ENCODE measurements around the gene ZNF575.

The ZNF575 gene

GRCh38 chr19:43554317-43554895 lies 21.4 kb downstream of the ZNF575 start:
- no peak overlapping the region for H3K4me3 ChIP-seq (ENCODE audit: low read depth, low read length)

DNA sequence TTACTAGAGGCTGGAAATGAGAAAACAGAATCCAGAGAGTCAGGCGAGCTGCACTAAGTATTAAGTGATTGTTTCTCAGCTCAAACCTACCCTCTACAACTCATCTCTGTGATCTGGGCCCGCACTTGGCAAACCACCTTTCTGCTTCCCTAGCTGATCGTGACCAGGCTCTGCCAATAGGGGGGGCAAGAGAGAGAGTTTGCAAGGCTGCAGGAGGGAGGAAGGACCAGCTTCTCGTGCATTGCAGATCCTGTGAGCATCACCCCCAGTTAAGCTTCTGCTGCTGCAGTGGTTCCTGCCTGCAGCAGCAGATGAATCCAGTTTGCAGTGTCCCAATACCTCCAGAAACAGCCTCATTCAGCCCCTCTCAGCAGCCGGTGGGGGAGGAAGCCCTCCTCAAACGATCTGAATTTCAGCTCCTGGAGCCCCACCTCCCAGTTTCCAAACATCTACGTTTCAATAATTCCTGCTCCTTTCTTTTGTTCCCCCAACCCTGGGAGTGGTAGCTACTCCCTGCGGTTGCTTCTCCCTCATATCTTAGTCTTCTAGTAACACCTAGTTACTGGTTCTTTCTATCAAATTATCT lies 22.3 kb downstream of the ZNF575 start:
- Histone ChIP-seq H3K27ac (no peak overlapping the region; the same call in 1 of the 2 replicates), H3K4me3 (ENCODE audit: low read depth, low read length) (no peak overlapping the region), H3K9me3 (ENCODE audit: severe bottlenecking) (no peaks in the 10 kb centered on the region), H3K27me3 (ENCODE audit: insufficient read depth, low read depth, severe bottlenecking) (no peaks in the 10 kb centered on the region), H3K36me3 (peaks cover 57% of the 10 kb centered on the region)
- peak; percentile 84 for DNase-seq
- TF ChIP-seq CTCF (IDR thresholded peaks at IDR 0.05; ENCODE audit: low read depth, low read length), result peak; percentile 84

More at GRCh38 chr19:43554317-43554895, 21.4 kb downstream of the ZNF575 start:
- peaks cover 60% of the 10 kb centered on the region for H3K36me3 ChIP-seq
- peak overlapping the region; percentile 70; the same call in 1 of the 2 replicates for H3K27ac ChIP-seq
- TF ChIP-seq CTCF (IDR thresholded peaks at IDR 0.05; ENCODE audit: low read depth, low read length), result no peak
- DNase-seq, result no peak
- H3K9me3 ChIP-seq (ENCODE audit: severe bottlenecking), result no peaks in the 10 kb centered on the region
- H3K27me3 ChIP-seq (ENCODE audit: insufficient read depth, low read depth, severe bottlenecking), result no peaks in the 10 kb centered on the region

GRCh38 chr19:43560687-43561086 lies 27.7 kb downstream of the ZNF575 start:
- no peak overlapping the region for H3K4me3 ChIP-seq (ENCODE audit: low read depth, low read length)
- H3K27me3 ChIP-seq (ENCODE audit: insufficient read depth, low read depth, severe bottlenecking), result no peaks in the 10 kb centered on the region
- no peak for TF ChIP-seq CTCF (IDR thresholded peaks at IDR 0.05; ENCODE audit: low read depth, low read length)
- peaks cover 46% of the 10 kb centered on the region for H3K36me3 ChIP-seq
- H3K27ac ChIP-seq, result no peak overlapping the region
- no peaks in the 10 kb centered on the region for H3K9me3 ChIP-seq (ENCODE audit: severe bottlenecking)
- no peak for DNase-seq

DNA sequence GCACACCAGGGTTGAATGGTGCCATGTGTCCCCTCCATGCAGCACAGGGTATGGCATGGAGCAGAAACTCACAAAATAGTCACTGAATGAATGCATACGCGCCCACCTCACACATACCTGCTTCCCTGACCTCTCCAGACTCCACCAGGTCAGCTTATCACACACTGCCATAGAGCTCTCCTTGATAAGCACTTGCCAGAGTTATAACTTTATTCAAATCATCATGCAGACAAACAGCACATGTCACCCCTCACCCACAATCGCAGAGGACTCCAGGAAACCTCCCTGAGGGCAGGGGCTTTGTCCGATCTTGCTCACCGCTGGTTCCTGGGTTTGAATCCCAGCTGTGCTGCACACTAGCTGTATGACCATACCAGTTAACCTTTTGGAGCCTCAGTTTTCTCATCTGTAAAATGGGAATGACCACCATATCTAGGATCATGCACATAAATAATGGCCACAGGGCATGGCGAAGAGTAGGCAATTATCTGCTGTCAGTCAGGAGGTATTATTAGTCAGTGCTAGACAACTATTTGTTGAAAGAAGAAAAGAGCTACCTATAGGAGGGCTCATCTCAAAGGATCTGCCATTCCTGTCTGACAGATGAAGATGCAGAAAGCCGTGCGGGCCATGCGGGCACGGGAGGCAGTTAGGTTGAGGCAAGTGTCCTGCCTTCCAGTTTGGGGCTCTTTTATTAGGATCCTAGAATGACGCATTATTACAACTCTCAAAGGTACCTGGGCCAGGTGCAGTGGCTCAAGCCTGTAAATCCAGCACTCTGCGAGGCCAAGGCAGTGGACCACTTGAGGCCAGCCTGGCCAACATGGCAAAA lies 28.4 kb downstream of the ZNF575 start:
- Histone ChIP-seq H3K36me3 (peaks cover 40% of the 10 kb centered on the region), H3K4me3 (ENCODE audit: low read depth, low read length) (no peak overlapping the region), H3K27me3 (ENCODE audit: insufficient read depth, low read depth, severe bottlenecking) (no peaks in the 10 kb centered on the region), H3K9me3 (ENCODE audit: severe bottlenecking) (no peaks in the 10 kb centered on the region), H3K27ac (no peak overlapping the region)
- DNase-seq, result no peak
- TF ChIP-seq CTCF (IDR thresholded peaks at IDR 0.05; ENCODE audit: low read depth, low read length), result no peak

- no peak overlapping the region for H3K27ac ChIP-seq
- H3K27me3 ChIP-seq (ENCODE audit: insufficient read depth, low read depth, severe bottlenecking), result no peaks in the 10 kb centered on the region
- TF ChIP-seq CTCF (IDR thresholded peaks at IDR 0.05; ENCODE audit: low read depth, low read length), result no peak
Measured at GRCh38 chr19:43562226-43562697, 29.3 kb downstream of the ZNF575 start.

More at GRCh38 chr19:43562226-43562697, 29.3 kb downstream of the ZNF575 start:
- no peak overlapping the region for H3K4me3 ChIP-seq (ENCODE audit: low read depth, low read length)
- no peak for DNase-seq
- H3K36me3 ChIP-seq, result peaks cover 36% of the 10 kb centered on the region
- no peaks in the 10 kb centered on the region for H3K9me3 ChIP-seq (ENCODE audit: severe bottlenecking)
